GM18526 (cell line): ENCODE results near the gene FBXO21.

Source experiments
- POLR2A ChIP-seq: IDR thresholded peaks from 3 replicates; pipeline ENCODE4 v1.6.1; 2011; ENCODE audit not compliant: insufficient read length; ENCODE audit errors: extremely low read depth

Gene FBXO21

GRCh38 chr12:117169548-117169947, 20.7 kb downstream of the FBXO21 start:
- TF ChIP-seq POLR2A = no peak

GRCh38 chr12:117168976-117169375, 21.3 kb downstream of the FBXO21 start:
- TF ChIP-seq POLR2A = no peak

- TF ChIP-seq POLR2A = no peak
Observed at GRCh38 chr12:117167769-117168168, 22.5 kb downstream of the FBXO21 start.

GRCh38 chr12:117166107-117166506, 24.2 kb downstream of the FBXO21 start:
- no peak for TF ChIP-seq POLR2A

- TF ChIP-seq POLR2A = no peak
Observed at GRCh38 chr12:117165342-117165741, 24.9 kb downstream of the FBXO21 start.

- TF ChIP-seq POLR2A = no peak
Observed at GRCh38 chr12:117162633-117163032, 27.6 kb downstream of the FBXO21 start.

- TF ChIP-seq POLR2A = no peak
Observed at GRCh38 chr12:117162167-117162539, 28.1 kb downstream of the FBXO21 start.

- TF ChIP-seq POLR2A = no peak
Observed at GRCh38 chr12:117161460-117162166, 28.7 kb downstream of the FBXO21 start.

- TF ChIP-seq POLR2A = no peak
Observed at GRCh38 chr12:117159674-117160073, 30.6 kb downstream of the FBXO21 start.

- TF ChIP-seq POLR2A = no peak
Observed at GRCh38 chr12:117158911-117159553, 31.2 kb downstream of the FBXO21 start.

- TF ChIP-seq POLR2A = no peak
Observed at GRCh38 chr12:117158096-117158495, 32.2 kb downstream of the FBXO21 start.

GRCh38 chr12:117155278-117156060, 34.8 kb downstream of the FBXO21 start:
- no peak for TF ChIP-seq POLR2A

GRCh38 chr12:117152793-117153775, 37.2 kb downstream of the FBXO21 start:
- TF ChIP-seq POLR2A = no peak

GRCh38 chr12:117151403-117152031, 38.8 kb downstream of the FBXO21 start:
- no peak for TF ChIP-seq POLR2A

GRCh38 chr12:117149431-117149830, 40.8 kb downstream of the FBXO21 start:
- TF ChIP-seq POLR2A = no peak

- no peak for TF ChIP-seq POLR2A
Observed at GRCh38 chr12:117148642-117149041, 41.6 kb downstream of the FBXO21 start.
